Chondrocyte (in vitro differentiated cells): ENCODE data around the gene SSNA1. TPM values are rescaled to one million over a fixed set of nuclear protein-coding genes. Genes with fewer than 3 reads are reported as not detected.

Experiments used
- DNase-seq: peaks from one replicate; pipeline ENCODE4 v3.0.0; 2021; ENCODE audit warnings: mixed read lengths, low spot score
- H3K27ac Mint-ChIP-seq: one replicate; pipeline ENCODE4 v1.8.0; 2021; ENCODE audit warnings: mild to moderate bottlenecking, moderate library complexity, mixed read lengths; ENCODE audit not compliant: unreplicated experiment
- H3K27me3 Mint-ChIP-seq: 2 replicates; pipeline ENCODE4 v1.8.0; 2021; ENCODE audit warnings: low read depth, mixed read lengths
- H3K36me3 Mint-ChIP-seq: 2 replicates; pipeline ENCODE4 v1.8.0; 2021; ENCODE audit warnings: low read depth, mixed read lengths
- H3K4me1 Mint-ChIP-seq: 2 replicates; pipeline ENCODE4 v1.8.0; 2021; ENCODE audit warnings: low read depth, mild to moderate bottlenecking, mixed read lengths
- H3K4me3 Mint-ChIP-seq: one replicate; pipeline ENCODE4 v1.8.0; 2021; ENCODE audit warnings: mild to moderate bottlenecking, moderate library complexity, mixed read lengths; ENCODE audit not compliant: unreplicated experiment
- H3K9me3 Mint-ChIP-seq: 2 replicates; pipeline ENCODE4 v1.8.0; 2021; ENCODE audit warnings: low read depth, mixed read lengths
- total RNA-seq: library from RNA; stranded (reverse); gene quantifications from 3 replicates; pipeline ENCODE4 v1.2.1, GENCODE V29; 2021
- TF ChIP-seq, protein P1 (sequence below): fragments of 200-600 bp; sonication (generic); IDR thresholded peaks from 2 replicates; pipeline ENCODE4 v1.5.0; 2021; ENCODE audit warnings: antibody characterized with exemption, mild to moderate bottlenecking, moderate library complexity

Gene SSNA1
- total RNA-seq, 1 donor from 2014 or later, result 55.5 TPM

GRCh38 chr9:137167747-137168572, 20.5 kb upstream of the SSNA1 start:
- H3K27me3 Mint-ChIP-seq, result peaks cover 31% of the 10 kb centered on the region
- DNase-seq, result no peak

DNA sequence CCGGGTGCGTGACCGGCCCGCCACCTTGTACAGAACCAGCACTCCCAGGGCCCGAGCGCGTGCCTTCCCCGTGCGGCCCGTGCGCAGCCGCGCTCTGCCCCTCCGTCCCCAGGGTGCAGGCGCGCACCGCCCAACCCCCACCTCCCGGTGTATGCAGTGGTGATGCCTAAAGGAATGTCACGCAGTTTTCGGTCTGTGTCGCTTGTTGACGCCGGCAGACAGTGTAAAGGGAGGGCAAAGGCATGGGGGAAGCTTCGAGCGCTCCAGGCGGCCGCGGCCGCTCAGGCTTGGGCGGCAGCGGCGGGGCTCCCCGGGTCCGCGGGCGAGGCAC, 19.9 kb upstream of the SSNA1 start:
- no peaks in the 10 kb centered on the region for H3K36me3 Mint-ChIP-seq
- peaks cover 3% of the 10 kb centered on the region for H3K4me1 Mint-ChIP-seq
- H3K4me3 Mint-ChIP-seq, result peak overlapping the region; percentile 15
- TF ChIP-seq, protein P1, sequence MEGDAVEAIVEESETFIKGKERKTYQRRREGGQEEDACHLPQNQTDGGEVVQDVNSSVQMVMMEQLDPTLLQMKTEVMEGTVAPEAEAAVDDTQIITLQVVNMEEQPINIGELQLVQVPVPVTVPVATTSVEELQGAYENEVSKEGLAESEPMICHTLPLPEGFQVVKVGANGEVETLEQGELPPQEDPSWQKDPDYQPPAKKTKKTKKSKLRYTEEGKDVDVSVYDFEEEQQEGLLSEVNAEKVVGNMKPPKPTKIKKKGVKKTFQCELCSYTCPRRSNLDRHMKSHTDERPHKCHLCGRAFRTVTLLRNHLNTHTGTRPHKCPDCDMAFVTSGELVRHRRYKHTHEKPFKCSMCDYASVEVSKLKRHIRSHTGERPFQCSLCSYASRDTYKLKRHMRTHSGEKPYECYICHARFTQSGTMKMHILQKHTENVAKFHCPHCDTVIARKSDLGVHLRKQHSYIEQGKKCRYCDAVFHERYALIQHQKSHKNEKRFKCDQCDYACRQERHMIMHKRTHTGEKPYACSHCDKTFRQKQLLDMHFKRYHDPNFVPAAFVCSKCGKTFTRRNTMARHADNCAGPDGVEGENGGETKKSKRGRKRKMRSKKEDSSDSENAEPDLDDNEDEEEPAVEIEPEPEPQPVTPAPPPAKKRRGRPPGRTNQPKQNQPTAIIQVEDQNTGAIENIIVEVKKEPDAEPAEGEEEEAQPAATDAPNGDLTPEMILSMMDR, result no peak
- H3K27me3 Mint-ChIP-seq, result peaks cover 26% of the 10 kb centered on the region
- H3K9me3 Mint-ChIP-seq, result no peaks in the 10 kb centered on the region
- no peak for DNase-seq
- no peak overlapping the region for H3K27ac Mint-ChIP-seq

More at GRCh38 chr9:137167747-137168572, 20.5 kb upstream of the SSNA1 start:
- Mint-ChIP-seq H3K4me1 (peaks cover 8% of the 10 kb centered on the region), H3K9me3 (no peaks in the 10 kb centered on the region), H3K27ac (no peak overlapping the region), H3K36me3 (no peaks in the 10 kb centered on the region), H3K4me3 (no peak overlapping the region)
- TF ChIP-seq, protein P1, result no peak

DNA sequence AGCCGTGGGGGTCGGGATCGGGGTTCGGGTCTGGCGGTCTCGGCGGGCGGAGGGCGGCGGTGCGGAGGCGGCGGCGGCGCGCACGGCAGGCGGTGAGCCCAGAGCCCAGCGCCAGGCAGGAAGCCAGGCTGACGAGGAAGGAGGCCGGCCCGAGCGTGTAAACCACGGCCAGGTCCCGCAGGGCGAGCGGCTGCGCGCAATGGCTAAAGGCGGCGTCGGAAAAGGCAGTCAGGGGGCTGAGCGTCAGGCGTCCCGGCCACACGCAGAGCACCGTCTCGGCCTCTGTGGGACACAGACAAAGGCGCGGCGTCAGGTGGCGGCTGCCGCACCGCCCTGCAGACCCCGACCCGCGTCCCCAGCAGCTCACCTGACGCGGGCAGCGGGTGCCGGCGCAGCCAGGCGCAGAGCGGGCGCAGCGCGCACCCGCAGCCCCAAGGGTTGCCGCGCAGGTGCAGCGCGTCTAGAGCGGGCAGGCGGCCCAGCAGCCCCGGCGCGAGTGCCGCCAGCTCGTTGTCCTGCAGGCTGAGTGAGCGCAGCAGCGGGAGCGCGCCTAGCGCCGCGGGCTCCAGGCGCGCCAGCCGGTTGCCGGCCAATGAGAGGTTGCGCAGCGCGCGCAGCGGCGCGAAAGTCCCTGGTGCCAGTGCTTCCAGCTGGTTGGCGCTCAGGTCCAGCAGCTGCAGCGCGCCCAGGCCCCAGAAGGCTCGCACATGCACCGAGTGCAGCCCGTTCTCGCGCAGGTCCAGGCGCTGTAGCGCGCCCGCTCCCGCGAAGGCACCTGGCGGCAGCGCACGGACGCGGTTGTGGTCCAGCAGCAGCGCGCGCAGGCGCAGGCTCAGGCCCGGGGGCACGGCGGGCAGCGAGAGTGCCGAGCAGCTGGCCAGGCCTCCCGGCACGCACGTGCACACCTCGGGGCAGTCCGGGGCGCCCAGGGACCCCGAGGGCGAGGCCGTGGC, 19.3 kb upstream of the SSNA1 start:
- TF ChIP-seq, protein P1, result no peak
- Mint-ChIP-seq H3K27me3 (peaks cover 25% of the 10 kb centered on the region), H3K9me3 (no peaks in the 10 kb centered on the region), H3K4me1 (peaks cover 3% of the 10 kb centered on the region), H3K36me3 (no peaks in the 10 kb centered on the region), H3K27ac (no peak overlapping the region), H3K4me3 (peak overlapping the region; percentile 55)
- DNase-seq, result no peak

- no peaks in the 10 kb centered on the region for H3K36me3 Mint-ChIP-seq
- H3K27ac Mint-ChIP-seq, result no peak within 1 kb of the TSS
- H3K4me3 Mint-ChIP-seq, result peak within 1 kb of the TSS; percentile 55
- H3K9me3 Mint-ChIP-seq, result no peaks in the 10 kb centered on the region
- peaks cover 19% of the 10 kb centered on the region for H3K27me3 Mint-ChIP-seq
- TF ChIP-seq, protein P1, result no peak
- H3K4me1 Mint-ChIP-seq, result peaks cover 3% of the 10 kb centered on the region
- DNase-seq, result no peak
Measured at GRCh38 chr9:137169896-137170358, 18.5 kb upstream of the SSNA1 start, which contains the start of gene LRRC26. LRRC26 (minus strand) TSS chr9:137170051; CDS start chr9:137169943, 108 bp downstream.
